ENCODE results near the gene CBR1.

DNA sequence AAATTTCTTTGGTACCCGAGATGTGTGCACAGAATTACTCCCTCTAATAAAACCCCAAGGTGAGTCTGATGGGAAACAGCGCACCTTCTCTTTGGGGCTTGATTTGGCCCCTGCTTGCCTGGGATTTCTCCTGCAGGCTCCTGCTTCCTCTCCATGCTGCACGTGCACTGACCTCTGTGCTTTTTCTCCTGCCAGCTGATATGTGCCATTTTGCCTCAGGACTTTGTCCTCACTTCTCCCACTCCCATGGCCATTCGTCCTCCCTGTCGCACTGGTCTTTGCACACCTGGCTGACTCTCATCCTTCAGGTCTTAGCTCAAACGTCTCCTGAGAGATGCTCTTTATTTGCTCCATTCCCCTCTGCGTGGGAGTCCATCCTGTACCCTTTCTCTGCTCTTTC, 1.2 kb downstream of the CBR1 start:
- TF ChIP-seq, protein P1, sequence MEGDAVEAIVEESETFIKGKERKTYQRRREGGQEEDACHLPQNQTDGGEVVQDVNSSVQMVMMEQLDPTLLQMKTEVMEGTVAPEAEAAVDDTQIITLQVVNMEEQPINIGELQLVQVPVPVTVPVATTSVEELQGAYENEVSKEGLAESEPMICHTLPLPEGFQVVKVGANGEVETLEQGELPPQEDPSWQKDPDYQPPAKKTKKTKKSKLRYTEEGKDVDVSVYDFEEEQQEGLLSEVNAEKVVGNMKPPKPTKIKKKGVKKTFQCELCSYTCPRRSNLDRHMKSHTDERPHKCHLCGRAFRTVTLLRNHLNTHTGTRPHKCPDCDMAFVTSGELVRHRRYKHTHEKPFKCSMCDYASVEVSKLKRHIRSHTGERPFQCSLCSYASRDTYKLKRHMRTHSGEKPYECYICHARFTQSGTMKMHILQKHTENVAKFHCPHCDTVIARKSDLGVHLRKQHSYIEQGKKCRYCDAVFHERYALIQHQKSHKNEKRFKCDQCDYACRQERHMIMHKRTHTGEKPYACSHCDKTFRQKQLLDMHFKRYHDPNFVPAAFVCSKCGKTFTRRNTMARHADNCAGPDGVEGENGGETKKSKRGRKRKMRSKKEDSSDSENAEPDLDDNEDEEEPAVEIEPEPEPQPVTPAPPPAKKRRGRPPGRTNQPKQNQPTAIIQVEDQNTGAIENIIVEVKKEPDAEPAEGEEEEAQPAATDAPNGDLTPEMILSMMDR (IDR thresholded peaks at IDR 0.05; ENCODE audit: control extremely low read depth in 1 of 3, insufficient read depth in 1 of 3, low read depth in 1 of 3, low read length in 3 of 3): no peak
- no peak for TF ChIP-seq SP1 (IDR thresholded peaks at IDR 0.05; ENCODE audit: low read depth, low read length)
- TF ChIP-seq, protein P2, sequence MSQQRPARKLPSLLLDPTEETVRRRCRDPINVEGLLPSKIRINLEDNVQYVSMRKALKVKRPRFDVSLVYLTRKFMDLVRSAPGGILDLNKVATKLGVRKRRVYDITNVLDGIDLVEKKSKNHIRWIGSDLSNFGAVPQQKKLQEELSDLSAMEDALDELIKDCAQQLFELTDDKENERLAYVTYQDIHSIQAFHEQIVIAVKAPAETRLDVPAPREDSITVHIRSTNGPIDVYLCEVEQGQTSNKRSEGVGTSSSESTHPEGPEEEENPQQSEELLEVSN (IDR thresholded peaks at IDR 0.05): no peak
- TF ChIP-seq EGR1 (IDR thresholded peaks at IDR 0.05; ENCODE audit: borderline replicate concordance, low read depth, low read length): no peak
- no peak for TF ChIP-seq ZNF274 (IDR thresholded peaks at IDR 0.05; ENCODE audit: borderline replicate concordance, extremely low read depth, low read length)
- TF ChIP-seq, protein P3, sequence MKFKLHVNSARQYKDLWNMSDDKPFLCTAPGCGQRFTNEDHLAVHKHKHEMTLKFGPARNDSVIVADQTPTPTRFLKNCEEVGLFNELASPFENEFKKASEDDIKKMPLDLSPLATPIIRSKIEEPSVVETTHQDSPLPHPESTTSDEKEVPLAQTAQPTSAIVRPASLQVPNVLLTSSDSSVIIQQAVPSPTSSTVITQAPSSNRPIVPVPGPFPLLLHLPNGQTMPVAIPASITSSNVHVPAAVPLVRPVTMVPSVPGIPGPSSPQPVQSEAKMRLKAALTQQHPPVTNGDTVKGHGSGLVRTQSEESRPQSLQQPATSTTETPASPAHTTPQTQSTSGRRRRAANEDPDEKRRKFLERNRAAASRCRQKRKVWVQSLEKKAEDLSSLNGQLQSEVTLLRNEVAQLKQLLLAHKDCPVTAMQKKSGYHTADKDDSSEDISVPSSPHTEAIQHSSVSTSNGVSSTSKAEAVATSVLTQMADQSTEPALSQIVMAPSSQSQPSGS (IDR thresholded peaks at IDR 0.05; ENCODE audit: low read length): no peak
- TF ChIP-seq BACH1 (IDR thresholded peaks at IDR 0.05; ENCODE audit: low read length): no peak
- TF ChIP-seq CBX8 (IDR thresholded peaks at IDR 0.05; ENCODE audit: borderline replicate concordance, low read depth, low read length): no peak
- no peak for TF ChIP-seq RAD21 (IDR thresholded peaks at IDR 0.05 in 1 of 2, conservative IDR thresholded peaks at IDR 0.05 in 1 of 2; ENCODE audit: low read depth in 2 of 2, low read length in 2 of 2)
- no peak for TF ChIP-seq POLR2A (IDR thresholded peaks at IDR 0.05; ENCODE audit: control extremely low read depth in 1 of 2, low read depth in 2 of 2, low read length in 2 of 2)
- TF ChIP-seq MAFK (IDR thresholded peaks at IDR 0.05; ENCODE audit: low read depth, low read length): no peak
- TF ChIP-seq YY1 (IDR thresholded peaks at IDR 0.05; ENCODE audit: low read depth, low read length): no peak
- no peak for TF ChIP-seq SIX5 (IDR thresholded peaks at IDR 0.05; ENCODE audit: low read depth, low read length)
- no peak for TF ChIP-seq EZH2 (IDR thresholded peaks at IDR 0.05; ENCODE audit: low read depth, low read length, severe bottlenecking)

All from H1 (cell line).